HG03469 (cell line): ENCODE data around the gene MERTK.

Experiments
- ATAC-seq: cut with Tn5 transposase; IDR thresholded peaks from one replicate; pipeline ENCODE4 v1.9.1; 2021; ENCODE audit warnings: mild to moderate bottlenecking, moderate library complexity, moderate number of reproducible peaks; ENCODE audit not compliant: unreplicated experiment

MERTK gene

DNA sequence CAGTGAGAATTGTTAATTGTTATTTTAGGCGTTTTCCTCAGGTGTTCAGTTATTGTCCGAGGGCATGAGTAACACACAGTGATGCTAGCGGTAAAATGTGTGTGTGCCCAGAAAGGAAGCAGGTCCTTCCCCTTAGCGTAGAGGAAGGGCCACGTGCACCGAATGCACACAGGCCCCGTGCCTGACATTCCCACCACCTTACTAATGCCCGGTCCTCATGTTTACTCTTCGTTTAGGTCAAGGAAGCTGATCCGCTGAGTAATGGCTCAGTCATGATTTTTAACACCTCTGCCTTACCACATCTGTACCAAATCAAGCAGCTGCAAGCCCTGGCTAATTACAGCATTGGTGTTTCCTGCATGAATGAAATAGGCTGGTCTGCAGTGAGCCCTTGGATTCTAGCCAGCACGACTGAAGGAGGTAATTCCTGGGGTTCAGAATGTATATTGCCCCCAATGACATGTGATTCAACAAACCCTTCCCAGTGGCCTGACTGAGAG, 76.7 kb downstream of the MERTK start:
- no peak for ATAC-seq

DNA sequence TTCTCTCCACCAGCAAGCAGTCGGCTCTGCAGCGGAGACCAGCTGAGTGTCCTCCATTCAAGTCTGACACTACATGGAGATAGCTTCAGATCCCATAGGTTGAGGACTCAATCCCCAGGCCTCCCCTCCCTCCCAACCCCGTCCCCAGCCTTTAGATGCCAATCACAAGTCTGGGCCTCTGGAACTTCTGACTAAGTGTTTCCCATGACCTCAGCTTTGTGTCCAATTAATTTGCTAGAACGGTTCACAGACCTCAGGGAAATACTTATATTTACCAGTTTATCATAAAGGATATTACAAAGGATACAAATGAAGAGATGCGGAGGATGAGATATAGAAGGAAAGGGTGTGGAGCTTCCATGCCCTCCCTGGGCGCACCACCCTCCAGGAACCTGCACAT, 77.4 kb downstream of the MERTK start:
- ATAC-seq, result no peak

DNA sequence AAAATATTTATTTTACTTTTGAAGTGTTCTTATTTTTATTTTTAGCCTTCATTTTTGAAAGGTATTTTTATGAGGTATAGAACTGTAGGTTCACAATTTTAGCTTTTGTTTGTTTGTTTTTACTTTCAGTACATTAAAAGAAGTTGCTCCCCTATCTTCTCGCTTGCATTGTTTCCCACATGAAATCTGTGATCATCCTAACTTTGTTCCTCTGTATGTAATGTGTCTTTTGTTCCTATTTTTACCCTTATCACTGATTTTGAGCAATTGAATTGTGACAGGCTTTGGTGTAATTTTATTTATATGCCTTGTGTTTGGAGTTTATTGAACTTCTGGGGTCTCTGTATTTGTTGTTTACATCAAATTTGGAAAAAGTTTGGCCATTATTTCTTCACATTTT, 78.8 kb downstream of the MERTK start:
- ATAC-seq, result no peak

DNA sequence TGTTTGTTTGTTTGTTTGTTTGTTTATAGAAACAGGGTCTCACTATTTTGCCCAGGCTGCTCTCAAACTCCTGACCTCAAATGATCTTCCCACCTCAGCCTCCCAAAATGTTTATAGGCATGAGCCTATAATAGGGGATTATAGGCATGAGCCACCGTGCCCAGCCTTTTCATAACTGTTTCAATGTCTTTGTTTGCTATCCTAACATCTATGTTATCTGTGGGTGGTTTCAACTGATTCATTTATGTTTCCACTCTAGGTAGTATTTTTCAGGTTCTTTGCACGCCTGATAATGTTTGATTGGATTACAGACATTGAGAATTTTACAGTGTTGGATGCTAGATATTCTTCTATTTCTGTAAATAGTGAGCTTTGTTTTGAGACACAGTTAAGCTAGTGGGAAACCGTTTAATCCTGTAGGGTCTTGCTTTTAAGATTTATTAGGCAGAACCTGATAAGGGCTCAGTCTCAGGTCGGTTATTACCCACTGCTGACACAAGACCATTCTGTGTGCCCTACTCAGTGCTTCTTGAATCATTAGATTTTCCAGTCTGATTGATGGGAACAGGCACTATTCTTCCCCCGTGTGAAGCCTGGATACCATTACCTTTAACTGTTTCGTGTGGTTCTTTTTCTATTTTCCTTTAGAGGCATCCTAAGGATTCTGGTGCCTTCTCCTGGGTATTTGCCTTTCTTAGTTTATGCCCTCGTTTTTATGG, 80.2 kb downstream of the MERTK start:
- no peak for ATAC-seq

DNA sequence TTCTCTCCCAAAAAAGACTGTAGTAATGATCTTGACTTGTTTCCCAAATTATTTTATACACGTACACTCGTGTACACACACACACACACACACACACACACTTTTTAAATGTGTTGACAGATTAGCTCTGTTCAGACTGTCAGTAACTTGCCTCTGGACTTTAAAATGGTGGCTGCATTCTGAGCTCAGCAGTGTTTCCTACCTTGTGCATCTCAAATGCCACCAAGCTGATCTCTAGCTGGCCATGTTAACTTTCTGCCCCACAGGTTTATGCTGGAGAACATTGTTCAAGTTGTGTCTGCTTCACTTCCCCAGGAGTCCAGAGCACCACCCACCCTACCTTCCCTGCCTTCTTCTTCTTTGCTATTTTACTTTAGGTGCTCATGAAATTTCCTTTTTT, 83.3 kb downstream of the MERTK start:
- no peak for ATAC-seq

DNA sequence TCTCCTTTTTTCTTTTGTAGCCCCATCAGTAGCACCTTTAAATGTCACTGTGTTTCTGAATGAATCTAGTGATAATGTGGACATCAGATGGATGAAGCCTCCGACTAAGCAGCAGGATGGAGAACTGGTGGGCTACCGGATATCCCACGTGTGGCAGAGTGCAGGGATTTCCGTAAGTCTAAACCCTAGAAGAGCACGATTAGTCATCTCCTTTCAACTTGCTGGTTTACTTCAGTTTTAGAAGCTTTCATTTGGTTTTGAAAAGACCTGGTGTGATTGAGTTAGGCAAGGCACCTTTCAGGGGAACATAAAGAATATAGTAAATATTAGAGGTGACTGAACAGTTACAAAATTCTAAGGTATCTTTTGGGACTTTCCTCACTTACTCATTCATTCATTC, 84.4 kb downstream of the MERTK start:
- no peak for ATAC-seq

DNA sequence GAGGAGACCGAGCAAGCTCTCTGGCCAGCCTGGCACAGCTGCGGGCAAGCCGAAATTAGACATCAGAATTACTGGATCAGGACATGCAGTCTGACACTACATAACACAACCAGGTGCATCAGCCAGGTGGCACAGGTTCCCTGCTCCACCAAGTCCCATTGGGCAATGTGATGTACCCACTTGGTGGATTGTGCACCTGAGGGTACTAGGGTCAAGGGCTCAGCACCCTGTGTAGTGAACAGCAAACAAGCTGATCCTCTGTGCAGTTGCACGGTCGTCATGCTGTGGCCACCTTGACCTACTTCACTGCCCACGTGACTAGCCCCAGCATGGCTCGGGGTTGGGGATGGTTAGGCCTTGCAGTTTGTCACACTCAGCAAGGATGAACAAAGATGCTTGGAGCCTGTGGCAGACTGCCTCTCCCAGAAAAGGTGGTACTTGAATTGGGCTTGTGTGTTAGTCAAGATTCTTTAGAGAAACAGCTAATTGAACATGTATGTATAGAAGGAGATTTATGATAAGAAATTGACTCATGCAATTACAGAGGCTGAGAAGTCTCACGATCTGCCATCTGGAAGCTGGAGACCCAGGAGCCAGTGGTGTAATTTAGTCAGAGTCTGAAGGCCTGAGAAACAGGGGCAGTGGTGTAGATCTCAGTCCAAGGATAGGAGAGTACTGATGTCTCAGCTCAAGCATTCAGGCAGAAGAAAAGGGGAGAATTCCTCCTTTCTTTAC, 85.2 kb downstream of the MERTK start:
- no peak for ATAC-seq

DNA sequence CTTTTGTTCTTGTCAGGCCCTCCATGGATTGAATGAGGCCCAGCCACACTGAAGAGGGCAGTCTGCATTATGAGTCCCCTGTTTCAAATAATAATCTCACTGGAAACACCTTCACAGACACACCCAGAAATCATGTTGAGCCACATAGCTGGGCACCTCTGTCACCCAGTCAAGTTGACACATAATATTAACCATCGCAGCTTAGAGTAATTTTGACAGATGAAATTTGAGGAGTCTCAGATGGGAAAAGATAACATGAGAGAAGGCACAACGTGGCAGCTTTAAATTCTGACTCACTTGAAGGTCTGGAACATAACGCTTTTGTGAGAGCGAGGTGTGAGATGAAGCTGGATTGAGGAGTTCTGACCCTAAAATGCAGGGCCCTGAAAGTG, 85.8 kb downstream of the MERTK start:
- ATAC-seq, result no peak

DNA sequence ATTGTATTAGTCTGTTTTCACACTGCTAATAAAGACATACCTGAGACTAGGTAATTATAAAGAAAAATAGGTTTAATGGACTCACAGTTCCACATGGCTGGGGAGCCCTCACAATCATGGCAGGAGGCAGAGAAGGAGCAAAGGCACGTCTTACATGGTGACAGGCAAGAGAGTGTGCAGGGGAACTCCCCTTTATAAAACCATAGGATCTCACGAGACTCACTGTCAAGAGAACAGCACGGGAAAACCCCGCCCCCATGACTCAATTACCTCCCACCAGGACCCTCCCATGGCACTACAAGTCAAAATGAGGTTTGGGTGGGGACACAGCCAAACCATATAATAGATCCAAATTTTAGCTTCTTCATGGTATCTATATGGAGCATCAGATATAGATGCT, 87.1 kb downstream of the MERTK start:
- ATAC-seq, result no peak

DNA sequence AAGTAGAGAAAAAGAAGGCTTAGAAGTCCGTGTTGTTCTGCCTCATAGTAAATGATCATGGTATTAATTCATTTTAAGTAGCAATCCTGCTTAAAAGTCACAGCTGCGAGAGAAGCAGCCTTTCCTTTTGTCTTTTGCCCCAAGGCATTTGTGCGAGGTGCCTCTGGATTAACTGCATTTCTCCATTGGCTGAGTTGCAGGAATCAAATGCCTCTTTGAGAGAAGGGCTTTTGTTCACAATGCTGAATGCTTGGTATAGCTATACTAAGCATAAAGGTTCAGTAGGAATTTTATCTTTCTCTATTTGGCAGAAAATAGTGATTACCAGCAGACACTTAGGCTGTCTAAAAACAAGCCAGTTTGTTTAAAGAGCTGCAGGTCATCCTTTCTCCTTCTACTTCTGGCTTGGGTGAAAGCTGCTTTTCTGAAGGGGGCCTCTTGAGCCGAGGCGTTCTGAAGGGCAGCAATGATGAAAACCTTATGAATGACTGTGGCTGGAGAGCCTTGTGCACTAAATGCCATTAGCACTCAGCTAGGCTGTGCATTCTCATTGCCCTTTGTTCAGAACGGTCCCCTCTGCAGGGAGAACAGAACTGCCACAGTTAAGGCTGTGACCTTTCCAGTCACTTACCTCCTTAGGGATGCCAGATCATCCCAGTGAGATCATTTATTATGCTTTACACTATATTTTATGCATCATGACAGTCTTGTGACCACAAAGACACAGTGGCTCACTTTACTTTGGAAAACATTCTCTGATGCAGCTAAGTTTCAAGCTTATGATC, 87.9 kb downstream of the MERTK start:
- ATAC-seq, result no peak

DNA sequence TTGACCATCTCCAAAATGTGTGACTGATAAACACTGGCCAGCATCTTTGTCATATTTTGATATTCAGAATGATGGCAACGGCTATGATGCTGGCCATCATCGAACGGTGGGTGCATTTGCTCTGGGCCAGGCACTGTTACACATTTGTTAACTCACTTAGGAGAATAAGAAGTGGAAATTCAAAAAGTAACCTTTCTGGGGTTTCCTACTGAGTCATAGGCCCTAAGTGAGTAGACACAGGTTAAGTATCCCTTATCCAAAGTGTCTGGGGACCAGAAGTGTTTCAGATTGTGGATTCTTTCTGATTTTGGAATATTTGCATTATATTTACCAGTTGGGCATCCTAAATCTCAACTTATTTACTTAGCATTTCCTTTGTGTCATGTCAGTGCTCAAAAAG, 92.0 kb downstream of the MERTK start:
- no peak for ATAC-seq

DNA sequence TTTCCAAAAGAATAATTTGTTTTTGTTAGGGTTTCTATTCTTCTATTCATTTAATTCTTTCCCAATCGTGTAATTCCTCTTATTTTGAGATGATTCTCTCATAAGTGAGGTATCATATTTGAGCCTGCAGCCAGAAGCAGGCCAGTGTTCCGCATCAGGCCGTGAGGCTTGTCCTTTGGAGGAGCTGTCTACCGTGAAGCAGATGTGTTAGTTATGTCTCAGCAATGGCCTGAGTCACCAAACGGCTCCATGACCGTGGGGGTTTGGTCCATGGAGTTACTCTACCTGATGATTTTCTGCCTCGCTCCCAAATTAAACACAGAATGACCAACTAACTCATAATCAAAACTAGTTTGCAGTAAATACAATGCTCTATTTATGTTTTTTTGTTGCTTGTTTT, 92.4 kb downstream of the MERTK start:
- no peak for ATAC-seq

DNA sequence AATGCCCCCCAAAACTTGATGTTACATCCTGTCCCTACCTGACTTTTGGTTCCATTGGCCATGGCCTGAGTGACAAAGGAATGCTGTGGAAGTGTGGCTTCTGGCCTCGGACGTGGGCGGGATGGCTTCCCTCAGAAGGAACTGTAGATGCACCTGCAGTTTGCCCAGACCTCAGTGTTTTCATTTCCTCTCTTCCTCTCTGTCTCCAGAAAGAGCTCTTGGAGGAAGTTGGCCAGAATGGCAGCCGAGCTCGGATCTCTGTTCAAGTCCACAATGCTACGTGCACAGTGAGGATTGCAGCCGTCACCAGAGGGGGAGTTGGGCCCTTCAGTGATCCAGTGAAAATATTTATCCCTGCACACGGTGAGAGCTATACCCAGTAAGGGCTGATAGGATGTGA, 95.6 kb downstream of the MERTK start:
- no peak for ATAC-seq

DNA sequence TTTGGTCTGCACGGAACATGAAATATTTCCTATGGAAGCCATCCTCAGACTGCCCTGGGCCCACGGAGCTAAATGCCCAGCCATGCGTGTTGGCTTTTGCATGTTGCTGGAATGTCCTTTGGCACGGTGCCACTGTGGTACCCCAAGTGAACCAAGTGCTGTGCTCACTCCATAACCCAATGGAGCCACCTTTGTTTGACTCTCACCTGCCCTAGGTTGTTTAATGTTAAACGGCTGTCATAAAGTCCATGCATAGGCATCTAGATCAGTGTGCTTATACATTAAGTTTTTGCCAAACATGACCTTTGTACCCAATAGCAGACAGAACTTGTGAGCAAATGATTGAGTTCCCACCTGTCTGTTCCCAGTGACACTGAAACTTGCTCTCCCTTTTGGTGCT, 96.7 kb downstream of the MERTK start:
- ATAC-seq, result no peak

DNA sequence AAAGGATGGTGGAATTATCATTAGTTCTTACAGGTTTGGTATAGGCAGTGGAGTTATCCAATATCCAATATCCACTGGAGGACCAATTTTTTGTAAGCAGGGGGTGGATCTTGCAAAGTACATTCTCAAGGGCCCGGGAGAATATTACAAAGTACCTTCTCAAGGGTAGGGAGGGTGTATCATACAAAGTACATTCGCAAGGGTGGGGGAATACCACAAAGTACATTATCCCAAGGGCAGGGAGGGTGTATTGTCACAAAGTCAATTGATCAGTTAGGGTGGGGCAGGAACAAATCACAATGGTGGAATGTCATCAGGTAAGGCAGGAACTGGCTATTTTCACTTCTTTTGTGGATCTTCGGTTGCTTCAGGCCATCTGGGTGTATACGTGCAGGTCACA, 101.4 kb downstream of the MERTK start:
- ATAC-seq, result no peak

DNA sequence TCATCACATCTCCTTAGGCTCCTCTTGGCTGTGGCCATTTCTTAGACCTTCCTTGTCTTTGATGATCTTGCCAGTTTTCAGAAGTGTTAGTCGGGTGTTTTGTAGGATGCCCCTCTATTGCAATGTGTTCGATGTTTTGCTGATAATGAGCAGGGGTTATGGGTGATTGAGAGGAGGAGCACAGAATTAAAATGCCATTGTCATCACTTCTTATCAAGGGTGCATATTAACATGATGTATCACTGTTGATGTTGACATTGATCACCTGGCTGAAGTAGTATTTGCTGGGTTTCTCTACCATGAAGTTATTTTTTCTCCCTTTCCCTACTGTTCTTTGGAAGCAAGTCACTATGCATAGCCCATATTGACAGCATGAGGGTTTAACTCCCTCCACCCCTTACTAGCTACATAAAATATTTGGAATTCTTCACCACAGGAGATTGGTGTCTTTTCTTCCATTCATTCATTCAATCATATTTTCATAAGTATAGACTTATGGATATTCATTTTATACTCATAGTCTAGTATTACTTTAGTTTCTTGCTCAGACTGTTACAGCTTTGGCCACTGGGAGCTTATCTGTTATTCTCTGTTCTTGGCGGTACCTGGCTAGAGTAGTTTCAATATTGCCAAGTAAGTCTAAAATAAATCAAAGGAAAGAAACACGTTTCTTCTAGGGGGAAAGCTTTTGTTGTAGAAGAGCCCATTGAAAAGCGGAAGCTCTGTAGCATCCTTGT, 102.2 kb downstream of the MERTK start:
- no peak for ATAC-seq

DNA sequence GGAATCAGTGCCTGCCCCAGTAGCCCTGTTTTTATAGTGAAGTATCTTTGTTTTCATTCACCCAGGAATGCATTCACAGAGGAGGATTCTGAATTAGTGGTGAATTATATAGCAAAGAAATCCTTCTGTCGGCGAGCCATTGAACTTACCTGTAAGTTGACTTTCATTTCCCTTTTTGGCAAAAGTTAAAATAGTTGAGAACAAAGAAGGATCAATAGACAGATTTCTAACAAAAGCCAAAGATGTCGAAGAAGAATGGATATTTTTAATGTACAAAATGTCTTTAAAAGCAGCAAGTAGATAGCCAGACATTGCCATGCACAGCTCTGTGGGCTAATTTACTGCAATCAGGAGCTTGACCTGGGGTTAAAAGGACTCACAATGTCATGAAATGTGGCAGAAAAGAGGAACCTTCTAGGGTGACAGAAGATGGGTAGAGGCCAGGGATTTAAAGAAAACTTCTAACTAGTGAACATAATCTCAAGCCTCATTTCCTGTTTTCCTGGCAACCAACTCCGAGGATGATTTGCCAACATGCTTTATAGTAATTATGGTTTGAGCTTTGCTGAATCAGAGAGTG, 102.8 kb downstream of the MERTK start:
- no peak for ATAC-seq

DNA sequence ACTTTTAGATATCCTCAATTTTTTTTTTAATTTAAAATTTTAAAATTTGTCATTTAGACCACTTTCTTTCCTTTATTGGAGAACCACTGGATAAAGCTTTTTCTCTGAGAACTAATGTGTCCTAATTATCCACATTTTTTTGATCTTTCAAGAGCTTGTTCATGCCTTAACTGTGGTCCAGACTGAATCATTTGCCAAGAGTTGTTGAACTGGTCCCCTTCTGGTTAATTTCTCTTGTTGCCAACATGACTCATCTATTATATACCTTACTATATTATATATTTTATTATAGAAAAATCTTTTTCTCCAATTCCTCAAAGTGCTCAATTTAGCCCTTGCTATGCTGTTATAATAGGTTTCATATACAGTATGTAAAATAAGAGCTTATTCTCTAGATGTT, 103.5 kb downstream of the MERTK start:
- ATAC-seq, result no peak

DNA sequence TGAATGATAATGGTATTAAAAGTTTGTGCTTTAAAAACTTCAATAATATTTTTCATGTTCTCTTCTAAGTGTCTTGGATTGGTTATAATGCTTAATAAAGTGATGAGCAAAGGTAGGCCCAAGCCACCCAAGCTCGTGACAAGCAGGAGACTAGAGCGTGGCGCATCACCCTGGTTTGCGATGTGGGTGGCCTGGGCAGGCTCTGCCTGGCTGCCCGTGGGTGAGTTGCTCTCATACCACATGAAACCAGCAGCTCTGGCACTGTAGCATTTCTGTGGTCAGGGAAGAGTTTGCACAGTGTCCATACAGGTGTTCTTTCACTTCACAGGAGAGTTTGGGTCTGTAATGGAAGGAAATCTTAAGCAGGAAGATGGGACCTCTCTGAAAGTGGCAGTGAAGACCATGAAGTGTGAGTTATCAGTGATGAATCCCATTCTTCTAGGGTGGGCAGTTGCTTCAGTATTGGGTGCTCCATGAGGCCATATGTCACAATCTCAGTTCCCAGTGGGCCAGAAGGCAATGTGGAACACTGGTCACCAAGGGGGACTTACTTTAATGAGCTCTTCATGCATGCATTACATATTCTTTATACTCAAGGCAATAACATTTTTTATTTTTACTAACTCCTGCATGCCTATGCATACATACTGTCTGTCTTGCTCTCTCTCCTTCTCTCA, 105.3 kb downstream of the MERTK start:
- no peak for ATAC-seq

DNA sequence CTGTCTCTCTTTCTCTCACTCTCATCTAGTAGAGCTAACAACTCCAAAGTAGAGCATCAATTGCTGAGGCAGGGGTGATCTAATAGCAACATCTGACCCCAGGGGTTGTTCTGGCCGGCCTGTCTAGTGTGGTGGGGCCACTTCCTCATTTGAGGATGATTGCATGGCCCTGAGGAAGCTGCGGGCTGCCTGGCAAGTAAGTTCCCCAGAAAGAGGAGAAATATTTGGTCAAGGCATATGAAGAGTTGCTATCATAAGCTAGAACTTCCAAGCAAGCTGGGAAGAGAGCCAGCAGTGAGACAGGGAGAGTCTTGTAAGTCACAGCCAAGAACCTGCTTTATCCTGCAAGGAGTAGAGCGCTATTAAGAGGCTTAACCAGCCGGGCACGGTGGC, 105.8 kb downstream of the MERTK start:
- ATAC-seq, result no peak
